CD4-positive, alpha-beta T cell treated with Interferon alpha-2 for 1 hour (primary cell): ENCODE measurements around the gene P4HTM.

Experiments used
- DNase-seq, 2 donors: peaks; one replicate each; pipeline ENCODE4 v3.0.0-alpha.2; 2020 to 2022

Gene P4HTM

DNA sequence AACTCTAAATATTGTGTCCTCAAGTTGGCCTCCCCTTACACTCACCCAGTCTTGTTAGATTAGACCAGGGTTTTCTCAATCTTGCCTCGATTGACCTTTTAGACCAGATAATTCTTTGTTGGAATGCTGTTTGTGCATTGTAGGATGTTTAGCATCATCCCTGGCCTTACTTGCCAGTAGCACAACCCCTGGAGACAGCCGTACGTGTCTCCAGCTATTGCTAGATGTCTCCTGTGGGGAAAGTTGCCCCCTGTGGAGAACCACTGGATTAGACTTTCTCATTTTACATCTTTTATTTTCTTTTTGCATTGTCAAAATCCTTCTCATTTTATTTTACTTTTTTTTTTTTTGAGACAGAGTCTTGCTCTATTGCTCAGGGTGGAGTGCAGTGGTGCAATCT lies 19.4 kb downstream of the P4HTM start:
- no peak for DNase-seq

DNA sequence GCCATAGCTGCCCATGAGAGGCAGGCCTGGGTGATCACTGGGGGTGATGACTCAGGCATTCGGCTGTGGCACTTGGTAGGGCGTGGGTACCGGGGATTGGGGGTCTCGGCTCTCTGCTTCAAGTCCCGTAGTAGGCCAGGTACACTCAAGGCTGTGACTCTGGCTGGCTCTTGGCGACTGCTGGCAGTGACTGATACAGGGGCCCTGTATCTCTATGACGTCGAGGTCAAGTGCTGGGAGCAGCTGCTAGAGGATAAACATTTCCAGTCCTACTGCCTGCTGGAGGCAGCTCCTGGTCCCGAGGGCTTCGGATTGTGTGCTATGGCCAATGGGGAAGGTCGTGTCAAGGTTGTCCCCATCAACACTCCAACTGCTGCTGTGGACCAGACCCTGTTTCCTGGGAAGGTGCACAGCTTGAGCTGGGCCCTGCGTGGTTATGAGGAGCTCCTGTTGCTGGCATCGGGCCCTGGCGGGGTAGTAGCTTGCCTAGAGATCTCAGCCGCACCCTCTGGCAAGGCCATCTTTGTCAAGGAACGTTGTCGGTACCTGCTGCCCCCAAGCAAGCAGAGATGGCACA lies 22.5 kb downstream of the P4HTM start:
- DNase-seq: no peak

GRCh38 chr3:49013113-49013737 lies 23.2 kb downstream of the P4HTM start:
- no peak for DNase-seq

GRCh38 chr3:49013738-49014660 lies 24.0 kb downstream of the P4HTM start:
- DNase-seq: peak; percentile 50 to 68

GRCh38 chr3:49015072-49015471 lies 25.0 kb downstream of the P4HTM start:
- DNase-seq: no peak

DNA sequence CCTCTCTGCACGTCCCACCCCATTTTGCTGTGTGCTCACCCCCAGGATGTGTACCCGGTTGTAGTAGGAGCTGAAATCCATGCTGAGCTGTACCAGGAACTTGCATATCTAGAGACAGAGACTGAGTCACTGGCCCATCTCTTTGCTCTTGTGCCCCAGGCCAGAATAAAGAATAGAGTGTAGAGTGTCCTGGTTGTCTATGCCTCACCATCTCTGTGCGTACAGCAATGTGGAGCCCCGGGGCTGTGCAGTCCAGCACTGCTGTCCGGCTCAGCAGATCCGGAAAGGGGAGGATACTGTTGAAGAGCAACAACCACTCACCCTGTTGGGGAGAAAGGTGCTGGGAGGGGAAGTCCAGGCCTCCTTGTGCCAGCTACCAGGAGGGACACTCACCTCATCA lies 25.7 kb downstream of the P4HTM start:
- DNase-seq: no peak

- no peak for DNase-seq
Measured at GRCh38 chr3:49016414-49017228, 26.6 kb downstream of the P4HTM start.

DNA sequence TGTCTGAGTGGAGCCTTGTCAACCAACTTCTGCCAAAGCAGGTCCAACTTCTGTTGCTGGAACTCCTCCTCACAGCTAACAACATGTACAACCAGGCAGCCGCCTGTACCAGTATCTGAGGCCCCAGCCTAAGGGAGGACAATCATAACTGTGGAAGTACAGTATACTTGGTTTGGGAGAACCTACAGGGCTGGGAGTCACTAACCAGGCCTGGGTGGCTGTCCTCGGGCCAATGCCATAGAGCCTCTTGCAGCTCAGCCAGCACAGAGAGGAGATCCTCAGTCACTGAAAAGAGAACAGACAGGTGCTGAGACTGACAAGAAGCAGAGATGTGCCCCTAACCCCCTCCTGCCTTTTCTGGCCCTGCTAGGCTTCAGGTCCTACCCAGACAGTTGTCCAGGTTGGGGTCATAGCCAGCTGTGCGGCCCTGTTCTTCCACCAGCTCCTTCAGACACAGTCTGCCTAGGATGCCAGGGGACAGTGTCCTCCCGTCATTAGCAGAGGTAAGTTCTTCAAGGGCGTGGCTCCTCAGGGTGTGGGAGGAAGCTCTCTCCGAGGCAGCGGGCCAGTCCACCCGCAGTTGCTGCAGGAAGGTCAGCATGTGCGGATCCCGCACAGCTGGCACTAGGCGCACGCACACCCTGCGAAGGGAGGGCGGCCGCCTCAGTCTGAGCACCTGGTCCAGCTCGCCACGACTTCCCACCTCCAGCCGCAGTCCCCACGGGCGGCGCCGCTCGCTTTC lies 27.4 kb downstream of the P4HTM start:
- DNase-seq: no peak

- DNase-seq: peak; percentile 42 to 70
Measured at GRCh38 chr3:49017971-49018706, 28.1 kb downstream of the P4HTM start, which contains the start of gene DALRD3. Gene DALRD3, minus strand, starts transcription at chr3:49018580. Its CDS starts 16 bp downstream, at chr3:49018564.

DNA sequence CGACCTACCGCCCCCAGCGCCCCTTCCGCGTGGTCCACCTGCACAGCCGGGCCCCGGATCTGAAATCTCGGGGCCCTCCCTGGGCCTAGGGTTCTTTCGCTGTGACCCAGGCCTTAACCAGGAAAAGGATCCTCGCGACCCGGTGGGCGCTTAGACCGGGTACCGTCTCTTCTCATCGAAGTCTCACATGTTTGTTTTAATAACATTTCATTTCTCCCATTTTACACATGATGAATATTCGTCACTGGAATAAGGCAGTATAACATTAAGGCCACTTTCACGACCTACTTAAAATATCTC lies 28.6 kb downstream of the P4HTM start:
- DNase-seq: no peak

- no peak for DNase-seq
Measured at GRCh38 chr3:49019941-49020329, 29.9 kb downstream of the P4HTM start.

- peak; percentile 33 to 39 for DNase-seq
Measured at GRCh38 chr3:49020330-49021212, 30.5 kb downstream of the P4HTM start.

GRCh38 chr3:49021213-49021812 lies 31.3 kb downstream of the P4HTM start:
- peak; percentile 98 to 99 for DNase-seq

DNA sequence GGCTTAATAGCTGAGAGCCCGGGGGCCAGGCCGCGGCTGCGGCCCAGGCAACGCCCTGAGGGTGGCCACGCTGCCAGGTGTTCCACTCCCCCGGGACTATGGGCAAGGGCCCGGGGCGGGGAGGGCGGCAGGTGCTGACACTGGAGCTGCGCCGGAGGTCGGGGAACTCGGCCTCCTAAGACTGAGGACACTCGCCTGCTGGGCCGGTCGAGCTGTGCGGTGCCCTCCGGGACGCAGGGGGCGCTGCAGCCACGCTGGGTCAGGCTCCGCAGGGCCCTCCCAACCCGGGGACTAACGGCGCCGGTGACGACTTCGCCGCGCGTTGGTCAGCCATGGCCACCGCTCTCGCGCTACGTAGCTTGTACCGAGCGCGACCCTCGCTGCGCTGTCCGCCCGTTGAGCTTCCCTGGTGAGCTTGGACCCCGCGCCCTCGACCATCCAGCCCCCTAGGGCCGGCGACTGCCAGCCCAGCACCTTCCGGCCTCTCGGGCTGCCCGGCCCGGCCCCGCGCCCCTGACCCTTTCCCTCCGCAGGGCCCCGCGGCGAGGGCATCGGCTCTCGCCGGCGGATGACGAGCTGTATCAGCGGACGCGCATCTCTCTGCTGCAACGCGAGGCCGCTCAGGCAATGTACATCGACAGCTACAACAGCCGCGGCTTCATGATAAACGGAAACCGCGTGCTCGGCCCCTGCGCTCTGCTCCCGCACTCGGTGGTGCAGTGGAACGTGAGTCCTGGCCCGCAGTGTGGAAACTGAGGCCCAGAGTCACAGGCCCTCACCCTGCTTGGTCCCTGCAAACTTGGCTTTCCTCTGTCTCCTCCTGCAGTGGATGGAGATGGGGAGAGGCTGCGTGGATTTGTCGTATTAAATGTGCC lies 32.0 kb downstream of the P4HTM start, which contains the start of gene NDUFAF3:
Gene NDUFAF3, plus strand, starts transcription at position 309 of the 875 bp plus-strand sequence. Its CDS starts 24 bp downstream, at position 333.
- DNase-seq: peak; percentile 92 to 94

DNA sequence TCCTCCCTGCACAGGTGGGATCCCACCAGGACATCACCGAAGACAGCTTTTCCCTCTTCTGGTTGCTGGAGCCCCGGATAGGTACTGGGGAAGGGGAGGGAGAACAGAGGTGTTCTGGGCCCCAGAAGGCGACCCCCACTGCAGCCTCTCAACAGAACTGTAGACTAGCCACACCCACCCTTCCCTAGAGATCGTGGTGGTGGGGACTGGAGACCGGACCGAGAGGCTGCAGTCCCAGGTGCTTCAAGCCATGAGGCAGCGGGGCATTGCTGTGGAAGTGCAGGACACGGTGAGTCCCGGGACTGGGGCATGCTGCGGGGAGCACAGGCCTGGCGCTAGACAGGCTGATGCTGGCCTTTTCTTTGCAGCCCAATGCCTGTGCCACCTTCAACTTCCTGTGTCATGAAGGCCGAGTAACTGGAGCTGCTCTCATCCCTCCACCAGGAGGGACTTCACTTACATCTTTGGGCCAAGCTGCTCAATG lies 32.7 kb downstream of the P4HTM start:
- no peak for DNase-seq

GRCh38 chr3:49023775-49024174 lies 33.7 kb downstream of the P4HTM start:
- no peak for DNase-seq

DNA sequence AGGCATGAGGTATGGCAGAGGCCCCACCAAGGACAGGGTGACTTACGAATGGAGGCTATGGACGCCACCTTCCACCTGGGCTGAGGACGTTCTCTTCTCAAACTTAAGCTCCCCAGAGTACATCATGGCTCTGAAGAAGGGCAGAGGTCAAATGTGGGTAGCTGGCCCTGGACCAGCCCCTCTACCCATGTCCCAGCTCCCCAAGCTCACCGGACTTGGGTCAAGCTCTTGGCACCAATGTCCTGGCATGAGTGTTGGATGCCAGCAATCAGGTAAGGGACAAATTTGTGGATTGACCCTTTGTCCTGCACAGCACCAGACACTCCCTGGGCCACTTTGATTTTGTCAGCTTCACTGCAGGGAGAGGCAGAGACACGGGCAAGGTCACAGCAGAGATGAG lies 34.4 kb downstream of the P4HTM start:
- no peak for DNase-seq

DNA sequence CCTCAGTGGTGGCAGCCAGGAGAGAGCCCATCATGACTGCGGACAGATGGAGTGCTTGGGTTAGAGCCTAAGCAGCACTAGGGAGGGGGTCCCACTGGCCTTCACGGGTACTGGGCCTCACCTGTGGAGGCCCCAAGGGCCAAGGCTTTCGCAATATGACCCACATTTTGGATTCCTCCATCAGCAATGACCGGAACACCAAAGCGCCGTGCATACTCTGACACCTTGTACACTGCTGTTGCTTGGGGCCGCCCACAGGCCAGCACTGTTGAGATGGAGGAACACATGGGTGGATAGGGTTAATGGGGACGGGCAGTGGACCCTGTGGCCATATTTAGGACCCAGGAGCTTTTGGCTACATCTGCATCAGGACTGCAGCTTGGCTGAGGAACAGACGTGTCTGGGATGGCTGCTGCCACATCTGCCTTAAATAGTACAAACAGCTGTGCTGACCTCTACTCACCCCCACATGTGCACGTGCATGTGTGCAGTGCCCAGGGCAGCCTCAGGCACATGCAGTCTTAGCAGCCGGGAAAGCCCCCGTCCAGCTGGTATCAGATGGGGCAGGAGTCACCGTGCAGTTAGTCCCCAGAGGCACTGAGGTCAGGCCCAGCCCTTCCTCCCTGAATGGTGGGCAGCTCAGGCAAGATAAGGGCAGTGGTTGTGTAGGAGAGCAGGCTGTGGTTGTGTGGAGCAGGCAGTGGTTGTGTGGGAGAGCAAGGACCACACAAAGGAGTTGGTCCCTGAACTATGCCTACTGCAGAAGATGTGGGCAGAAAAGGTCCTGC lies 35.2 kb downstream of the P4HTM start:
- no peak for DNase-seq
